OCI-M2 (cell line): ENCODE data around the gene MAD1L1.
"Not testable (repeated sequence)": the region's sequence is repeated elsewhere in the genome, so short reads cannot be mapped to it uniquely, and the experiment has no call there.

ENCODE experiments used
- DNase-seq: peaks from one replicate; lab custom pipeline; 2025; ENCODE audit not compliant: unreplicated experiment; lab: John Stamatoyannopoulos, UW

Gene MAD1L1

GRCh38 chr7:1831471-1831870 lies 401.3 kb downstream of the MAD1L1 start:
- not testable (repeated sequence) for DNase-seq

DNA sequence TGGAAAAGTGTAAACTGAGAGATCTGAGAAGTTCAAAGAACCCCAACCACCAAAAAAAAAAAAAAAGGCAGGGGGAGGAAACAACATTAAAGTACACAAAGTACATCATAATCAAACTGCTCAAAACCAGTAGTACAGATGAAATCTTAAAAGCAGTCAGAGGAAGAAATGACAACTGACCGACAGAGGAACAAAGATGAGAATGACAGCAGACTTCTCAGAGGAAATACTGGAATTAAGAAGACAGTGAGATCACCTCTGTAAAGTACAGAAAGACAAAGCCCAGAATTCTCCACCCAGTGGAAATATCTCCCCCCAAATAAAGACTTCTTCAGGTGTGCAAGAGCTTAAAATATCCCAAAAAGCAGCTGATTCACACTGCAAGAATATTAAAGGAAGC lies 403.1 kb downstream of the MAD1L1 start:
- DNase-seq: not testable (repeated sequence)

DNA sequence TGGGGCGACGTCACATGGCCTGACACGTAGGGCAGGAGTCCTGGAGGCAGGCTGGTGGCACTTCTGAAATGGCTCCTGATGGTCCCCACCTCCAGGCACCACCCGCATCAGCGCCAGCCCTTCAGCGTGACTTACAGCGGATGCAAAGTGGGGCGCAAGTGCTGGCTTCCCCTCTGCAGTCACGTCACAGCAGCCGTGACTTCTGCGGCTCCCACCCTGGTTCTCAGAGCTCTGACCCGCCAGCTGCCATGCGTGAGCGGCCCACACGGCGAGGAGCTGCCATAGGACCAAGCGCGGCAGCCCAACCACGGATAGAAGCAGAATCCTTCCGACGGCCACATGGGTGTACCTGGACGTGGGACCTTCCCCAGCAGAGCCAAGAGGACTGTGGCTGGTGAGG lies 403.6 kb downstream of the MAD1L1 start:
- no peak for DNase-seq

GRCh38 chr7:1828170-1828569 lies 404.6 kb downstream of the MAD1L1 start:
- DNase-seq: not testable (repeated sequence)

DNA sequence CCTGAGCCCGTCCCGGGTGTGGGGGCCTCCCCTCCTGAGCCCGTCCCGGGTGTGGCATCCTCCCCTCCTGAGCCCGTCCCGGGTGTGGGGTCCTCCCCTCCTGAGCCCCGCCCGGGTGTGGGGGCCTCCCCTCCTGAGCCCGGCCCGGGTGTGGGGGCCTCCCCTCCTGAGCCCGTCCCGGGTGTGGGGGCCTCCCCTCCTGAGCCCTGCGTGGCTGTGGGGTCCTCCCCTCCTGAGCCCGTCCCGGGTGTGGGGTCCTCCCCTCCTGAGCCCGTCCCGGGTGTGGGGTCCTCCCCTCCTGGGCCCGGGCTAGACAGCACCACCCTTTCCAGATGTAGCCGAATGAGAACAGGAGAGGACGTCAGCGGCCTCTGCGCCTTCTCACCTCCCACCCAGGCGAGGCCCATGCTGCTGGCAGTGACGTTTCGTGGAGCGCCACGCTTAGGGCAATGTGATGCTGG lies 405.2 kb downstream of the MAD1L1 start:
- not testable (repeated sequence) for DNase-seq

- not testable (repeated sequence) for DNase-seq
Measured at GRCh38 chr7:1826931-1827330, 405.8 kb downstream of the MAD1L1 start.

- DNase-seq: no peak
Measured at GRCh38 chr7:1825897-1826741, 406.6 kb downstream of the MAD1L1 start.

- not testable (repeated sequence) for DNase-seq
Measured at GRCh38 chr7:1825647-1825896, 407.2 kb downstream of the MAD1L1 start.

- not testable (repeated sequence) for DNase-seq
Measured at GRCh38 chr7:1824882-1825646, 407.7 kb downstream of the MAD1L1 start.

- not testable (repeated sequence) for DNase-seq
Measured at GRCh38 chr7:1824151-1824881, 408.4 kb downstream of the MAD1L1 start.

- no peak for DNase-seq
Measured at GRCh38 chr7:1823376-1824150, 409.2 kb downstream of the MAD1L1 start.

DNA sequence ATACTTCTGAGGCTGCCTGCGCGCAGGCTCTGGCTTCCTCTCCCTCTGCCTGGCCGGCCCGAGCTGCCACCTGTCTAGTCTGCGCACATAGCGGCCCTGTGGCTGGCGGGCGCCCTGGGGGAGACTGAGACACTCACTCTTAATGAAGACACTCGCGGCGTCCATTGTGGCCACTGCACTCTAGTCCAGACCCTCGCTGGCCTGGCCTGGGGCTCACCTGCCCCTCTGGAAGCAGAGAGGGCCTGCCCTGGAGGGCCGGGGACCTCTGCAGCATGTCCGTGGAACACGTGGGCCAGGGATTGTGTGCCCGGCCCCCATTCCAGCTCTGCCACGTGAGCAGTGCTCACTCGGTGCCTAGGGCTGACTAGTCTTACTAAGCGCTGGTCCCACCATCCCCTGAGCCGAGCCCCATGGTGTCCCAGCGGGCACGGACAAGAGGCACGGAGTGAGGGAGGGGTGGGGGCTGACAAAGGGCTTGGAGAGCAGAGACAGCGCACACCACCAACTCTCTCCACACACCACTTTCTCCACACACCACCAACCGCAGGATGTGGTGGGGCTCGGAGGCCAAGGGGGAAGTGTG lies 413.4 kb downstream of the MAD1L1 start:
- DNase-seq: no peak

DNA sequence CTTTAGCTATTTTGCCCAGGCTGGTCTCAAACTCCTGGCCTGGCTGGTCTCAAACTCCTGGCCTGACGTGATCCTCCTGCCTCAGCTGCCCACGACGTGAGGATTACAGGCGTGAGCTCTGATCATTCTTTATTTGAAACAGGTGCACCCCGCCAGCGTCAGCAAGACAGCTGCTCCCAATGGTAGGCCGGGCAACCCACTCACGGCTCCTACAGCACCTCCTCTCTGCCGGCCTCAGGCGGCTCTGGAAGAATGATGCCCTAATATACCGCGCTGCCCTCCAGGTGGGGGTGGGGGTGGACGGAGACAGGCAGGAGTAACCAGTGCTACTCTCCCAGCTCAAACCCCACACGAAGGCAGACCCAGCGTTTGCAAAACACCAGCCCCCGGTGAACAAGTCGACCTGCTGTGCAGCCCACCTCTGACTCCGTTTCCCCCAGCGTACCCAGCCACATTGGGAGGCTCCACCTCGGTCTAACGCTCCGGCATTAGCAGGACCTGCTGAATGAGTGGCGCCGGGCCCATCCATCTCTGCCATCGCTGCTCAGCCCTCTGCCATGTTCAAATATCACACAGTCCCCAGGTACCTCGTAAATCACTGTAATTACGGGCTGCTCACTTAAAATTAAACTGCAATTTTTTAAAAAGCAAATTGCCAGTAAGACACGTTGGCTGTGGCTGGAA lies 414.0 kb downstream of the MAD1L1 start:
- no peak for DNase-seq

DNA sequence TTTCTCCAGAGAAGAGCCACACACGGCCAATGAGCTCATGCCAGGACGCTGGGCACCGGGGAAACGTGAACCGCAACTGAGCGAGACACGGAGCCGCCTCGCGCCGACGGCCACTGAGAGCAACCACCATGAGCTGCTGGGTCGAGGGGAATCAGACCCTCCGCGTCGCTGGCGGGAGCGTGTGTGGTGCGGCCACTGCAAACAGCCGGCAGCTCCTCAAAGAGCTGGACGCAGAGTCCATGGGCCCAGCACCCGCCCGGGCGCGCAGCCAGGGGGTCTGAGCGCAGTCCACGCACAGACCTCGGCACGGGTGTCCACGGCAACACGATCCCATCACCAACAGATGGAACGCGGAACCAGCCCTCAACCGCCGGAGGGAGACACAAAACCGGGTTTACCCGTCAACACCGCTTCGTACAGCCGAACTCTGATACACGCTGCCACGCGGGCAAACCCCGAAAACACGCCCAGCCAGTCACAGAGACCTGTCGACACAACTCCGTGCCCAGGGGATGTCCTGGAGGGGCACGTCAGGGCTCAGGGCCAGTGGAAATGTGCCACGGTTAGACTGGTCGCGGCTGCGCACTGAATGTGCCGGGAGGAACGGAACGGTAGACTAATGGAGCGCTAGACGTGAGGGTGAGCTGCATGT lies 415.6 kb downstream of the MAD1L1 start:
- DNase-seq: no peak

GRCh38 chr7:1816451-1816850 lies 416.3 kb downstream of the MAD1L1 start:
- not testable (repeated sequence) for DNase-seq

GRCh38 chr7:1815551-1816281 lies 417.0 kb downstream of the MAD1L1 start:
- DNase-seq: not testable (repeated sequence)

GRCh38 chr7:1815051-1815481 lies 417.7 kb downstream of the MAD1L1 start:
- no peak for DNase-seq

DNA sequence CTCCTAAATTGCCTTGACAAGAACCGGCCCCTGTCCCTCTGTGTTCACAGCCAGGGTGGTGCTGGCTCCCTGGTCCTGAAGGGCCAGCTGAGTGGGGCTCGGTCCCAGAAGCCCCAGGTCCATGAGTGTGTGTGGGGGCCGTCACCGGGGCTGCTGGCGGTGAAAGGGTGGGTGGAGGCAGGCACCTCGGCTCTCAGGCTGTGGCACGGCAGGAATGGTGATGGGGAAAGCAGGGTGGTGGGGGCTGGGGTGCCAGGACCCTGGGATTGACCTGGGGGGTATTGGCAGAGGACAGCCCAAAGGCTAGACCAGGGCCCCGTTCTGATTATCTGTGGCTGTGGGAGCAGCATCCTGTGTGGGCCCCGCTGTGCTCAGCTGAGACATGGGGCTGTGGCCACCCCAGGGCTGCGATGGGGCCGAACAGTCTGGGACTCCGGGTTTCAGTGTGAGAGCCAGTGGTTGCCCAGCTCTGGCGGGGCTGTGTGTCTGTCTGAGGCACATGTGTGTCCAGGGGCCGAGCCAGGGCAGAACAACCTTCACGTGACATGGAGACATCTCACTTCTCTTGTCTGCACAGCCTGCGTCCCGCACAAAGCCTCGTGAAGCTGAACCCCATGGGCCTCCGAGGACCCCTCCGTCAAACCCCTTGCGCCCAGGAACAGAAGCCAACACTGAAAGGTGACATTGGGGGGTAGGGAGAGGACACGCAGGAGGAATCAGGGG lies 418.5 kb downstream of the MAD1L1 start:
- DNase-seq: no peak
